Measurements from ENCODE around the gene ADGRF3.
"Not testable (repeated sequence)": the region's sequence is repeated elsewhere in the genome, so short reads cannot be mapped to it uniquely, and the experiment has no call there.

Gene ADGRF3

DNA sequence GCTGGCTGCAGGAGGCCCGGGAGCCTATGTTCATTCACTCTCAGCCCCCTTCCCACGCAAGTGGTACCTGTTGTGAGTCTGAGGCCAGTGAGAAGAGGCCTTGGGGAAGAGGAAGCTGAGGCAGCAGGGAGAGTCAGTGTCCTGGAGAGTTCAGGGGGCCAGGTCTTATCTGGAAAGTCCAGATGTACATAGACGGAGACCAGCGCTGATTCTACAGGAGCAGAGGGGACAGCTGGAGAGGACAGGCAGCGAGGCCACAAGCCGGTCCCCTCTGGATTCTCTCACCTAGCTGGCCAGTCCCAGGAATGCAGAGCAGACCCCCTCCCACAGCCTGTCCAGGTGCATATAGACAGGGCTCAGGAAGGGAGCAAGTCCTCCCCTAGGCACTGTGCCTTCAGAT lies 29.7 kb downstream of the ADGRF3 start:
- TF ChIP-seq, protein P1, sequence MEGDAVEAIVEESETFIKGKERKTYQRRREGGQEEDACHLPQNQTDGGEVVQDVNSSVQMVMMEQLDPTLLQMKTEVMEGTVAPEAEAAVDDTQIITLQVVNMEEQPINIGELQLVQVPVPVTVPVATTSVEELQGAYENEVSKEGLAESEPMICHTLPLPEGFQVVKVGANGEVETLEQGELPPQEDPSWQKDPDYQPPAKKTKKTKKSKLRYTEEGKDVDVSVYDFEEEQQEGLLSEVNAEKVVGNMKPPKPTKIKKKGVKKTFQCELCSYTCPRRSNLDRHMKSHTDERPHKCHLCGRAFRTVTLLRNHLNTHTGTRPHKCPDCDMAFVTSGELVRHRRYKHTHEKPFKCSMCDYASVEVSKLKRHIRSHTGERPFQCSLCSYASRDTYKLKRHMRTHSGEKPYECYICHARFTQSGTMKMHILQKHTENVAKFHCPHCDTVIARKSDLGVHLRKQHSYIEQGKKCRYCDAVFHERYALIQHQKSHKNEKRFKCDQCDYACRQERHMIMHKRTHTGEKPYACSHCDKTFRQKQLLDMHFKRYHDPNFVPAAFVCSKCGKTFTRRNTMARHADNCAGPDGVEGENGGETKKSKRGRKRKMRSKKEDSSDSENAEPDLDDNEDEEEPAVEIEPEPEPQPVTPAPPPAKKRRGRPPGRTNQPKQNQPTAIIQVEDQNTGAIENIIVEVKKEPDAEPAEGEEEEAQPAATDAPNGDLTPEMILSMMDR (IDR thresholded peaks at IDR 0.05; ENCODE audit: insufficient read depth, missing control alignments) = no peak
- DNase-seq (ENCODE audit: insufficient read length, low spot score) (no peak), FAIRE-seq (no peak)

DNA sequence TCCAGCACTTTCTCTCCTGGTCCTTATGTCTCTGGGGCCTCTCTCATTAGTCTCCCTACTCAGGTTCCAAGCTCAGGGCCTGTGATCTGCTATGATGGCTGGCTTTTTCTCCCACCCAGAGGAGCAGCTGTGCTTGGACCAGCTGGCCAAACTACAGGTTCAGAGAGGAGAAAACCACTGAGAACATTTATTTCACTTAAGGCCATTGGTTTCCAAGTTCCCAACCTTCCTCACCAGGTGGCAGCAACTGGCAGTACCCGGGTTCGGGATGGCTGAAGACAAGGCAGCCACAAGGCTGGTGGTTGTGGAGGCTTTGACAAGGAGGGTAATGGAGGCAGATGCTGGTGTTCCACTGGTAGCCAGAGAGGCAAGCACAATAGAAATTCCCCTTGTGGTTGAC lies 30.5 kb downstream of the ADGRF3 start:
- TF ChIP-seq, protein P1 (IDR thresholded peaks at IDR 0.05; ENCODE audit: insufficient read depth, missing control alignments) = peak; percentile 17
- no peak for FAIRE-seq
- DNase-seq (ENCODE audit: insufficient read length, low spot score) = no peak

DNA sequence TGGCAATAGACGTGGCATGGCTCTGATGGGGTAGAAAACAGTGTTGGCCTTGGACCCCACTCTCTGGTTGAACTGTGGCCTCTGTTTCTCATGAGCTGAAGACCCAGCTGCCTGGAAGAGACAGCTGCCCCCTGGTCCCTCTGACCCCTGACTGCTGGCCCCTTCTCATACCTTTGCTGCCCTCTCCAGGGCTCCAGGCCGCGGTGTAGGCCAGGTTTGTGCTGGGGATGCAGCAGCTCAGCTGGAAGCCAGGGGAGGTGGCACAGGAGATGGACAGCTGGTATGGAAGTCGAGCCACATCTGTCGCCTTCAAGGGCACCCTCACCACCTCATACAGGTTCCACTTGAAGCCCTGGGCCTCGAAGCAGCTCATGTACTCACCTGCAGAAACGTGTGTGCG lies 32.3 kb downstream of the ADGRF3 start:
- FAIRE-seq = no peak
- no peak for DNase-seq (ENCODE audit: insufficient read length, low spot score)
- TF ChIP-seq, protein P1 (IDR thresholded peaks at IDR 0.05; ENCODE audit: insufficient read depth, missing control alignments) = no peak

DNA sequence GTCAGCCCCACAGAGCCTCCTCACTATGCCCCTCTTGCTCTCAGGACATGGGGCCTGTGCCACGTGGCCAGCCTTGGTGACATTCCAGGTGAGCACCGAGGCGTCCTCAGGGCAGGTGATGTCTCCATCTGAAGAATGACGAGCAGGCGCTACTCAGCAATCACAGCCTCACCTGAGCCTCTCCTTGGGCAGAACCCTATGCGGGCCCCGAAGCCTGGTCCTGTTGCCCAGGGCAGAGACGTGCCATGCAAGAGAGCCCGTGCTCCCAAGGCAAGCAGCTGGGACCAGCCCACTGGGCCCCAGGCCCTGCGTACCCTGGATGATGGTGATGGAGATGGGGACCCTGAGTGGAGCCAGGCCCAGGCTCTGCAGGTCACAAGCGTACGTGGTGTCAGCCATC lies 33.1 kb downstream of the ADGRF3 start:
- FAIRE-seq = no peak
- TF ChIP-seq, protein P1 (IDR thresholded peaks at IDR 0.05; ENCODE audit: insufficient read depth, missing control alignments) = no peak
- no peak for DNase-seq (ENCODE audit: insufficient read length, low spot score)

DNA sequence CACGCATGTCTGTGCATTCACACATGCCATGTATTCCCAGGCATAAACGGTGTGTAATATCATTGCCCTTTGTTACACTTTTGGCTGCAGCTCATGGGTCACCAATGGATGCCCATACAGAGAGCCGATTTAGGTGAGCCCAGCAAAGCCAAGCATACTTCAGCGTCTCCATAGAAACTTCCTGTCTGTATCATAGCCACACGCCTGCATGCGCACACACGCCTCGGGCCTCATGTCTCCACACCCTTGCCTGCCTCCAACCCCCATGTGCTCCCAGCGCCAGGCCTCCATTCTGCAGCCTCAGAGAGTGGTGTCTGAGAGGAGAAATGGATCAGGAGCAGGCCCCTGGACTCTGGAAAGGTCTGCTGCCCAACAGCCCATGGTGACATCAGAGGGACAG lies 34.1 kb downstream of the ADGRF3 start:
- DNase-seq (ENCODE audit: insufficient read length, low spot score) = no peak
- TF ChIP-seq, protein P1 (IDR thresholded peaks at IDR 0.05; ENCODE audit: insufficient read depth, missing control alignments) = no peak
- FAIRE-seq = no peak

DNA sequence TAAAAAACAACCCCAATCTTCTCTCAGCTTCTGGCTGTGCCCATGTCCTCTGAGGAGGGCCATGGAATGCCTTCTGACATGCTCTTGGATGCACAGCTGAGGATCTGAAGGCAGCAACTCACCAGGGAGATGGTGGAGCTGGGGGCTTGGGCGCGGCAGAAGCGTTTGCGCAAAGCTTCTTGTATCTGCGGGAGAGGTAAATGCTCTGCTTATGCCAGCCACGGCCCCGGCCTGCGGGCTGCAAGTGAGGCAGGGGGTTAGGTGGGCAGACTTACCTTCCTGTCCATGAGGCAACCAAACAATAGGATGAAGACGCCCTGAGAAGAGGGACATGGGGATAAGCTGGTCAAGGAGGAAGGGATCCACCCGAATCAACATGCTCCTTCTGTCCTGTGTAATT lies 36.7 kb downstream of the ADGRF3 start:
- no peak for FAIRE-seq
- DNase-seq (ENCODE audit: insufficient read length, low spot score) = no peak
- TF ChIP-seq, protein P1 (IDR thresholded peaks at IDR 0.05; ENCODE audit: insufficient read depth, missing control alignments) = no peak

DNA sequence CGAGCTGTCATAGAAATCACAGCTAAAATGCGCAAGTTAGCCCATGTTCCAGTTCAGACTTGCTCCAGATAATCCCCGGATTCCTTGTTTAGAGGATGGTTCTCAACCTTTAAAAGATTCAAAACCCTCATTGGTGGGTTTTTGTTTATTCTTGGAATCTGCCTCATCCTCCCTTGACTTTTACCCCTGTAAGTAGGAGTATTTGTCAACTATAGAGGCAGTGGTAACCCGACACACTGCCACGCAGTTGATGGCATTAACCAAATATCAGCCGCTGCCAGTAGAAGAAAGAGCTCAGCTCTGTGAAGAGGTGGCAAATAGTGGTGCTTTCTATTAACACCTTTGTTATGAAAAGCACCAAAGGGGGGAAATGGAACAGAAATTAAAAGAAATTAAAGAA lies 41.0 kb downstream of the ADGRF3 start:
- no peak for FAIRE-seq
- TF ChIP-seq, protein P1 (IDR thresholded peaks at IDR 0.05; ENCODE audit: insufficient read depth, missing control alignments) = no peak
- DNase-seq (ENCODE audit: insufficient read length, low spot score) = no peak

DNA sequence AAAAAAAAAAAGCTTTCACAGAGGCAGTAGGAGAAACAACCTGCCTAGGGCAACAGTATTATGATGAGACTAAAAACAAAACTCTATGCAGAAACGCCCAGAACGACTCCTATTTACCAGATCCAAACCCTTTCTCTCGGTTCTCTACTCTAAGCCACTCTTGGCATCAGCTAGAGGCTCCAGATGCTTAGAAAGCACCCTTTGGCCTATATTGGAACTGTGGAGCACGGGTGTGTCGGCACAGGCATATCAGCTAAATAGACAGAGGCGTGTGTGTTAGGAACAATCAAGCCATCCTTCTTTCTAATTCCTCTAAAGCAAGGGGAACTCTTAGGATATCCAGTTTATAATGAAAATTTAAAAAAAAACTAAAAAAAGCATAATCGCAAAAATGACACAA lies 41.5 kb downstream of the ADGRF3 start:
- not testable (repeated sequence) for DNase-seq (ENCODE audit: insufficient read length, low spot score); FAIRE-seq
